Duodenal mucosa (tissue), 2 donors: ENCODE results near the gene NRBF2.
"Not testable (repeated sequence)": the region's sequence is repeated elsewhere in the genome, so short reads cannot be mapped to it uniquely, and the experiment has no call there.

Experiments
- H3K27ac ChIP-seq: one replicate; pipeline ENCODE4 v1.7.0; 2013; ENCODE audit warnings: low read depth, low read length
- H3K27me3 ChIP-seq, 2 donors: one replicate each; pipeline ENCODE4 v1.7.0; 2013; ENCODE audit warnings: low read length in 2 of 2, control low read depth in 1 of 2; ENCODE audit not compliant: insufficient read depth in 2 of 2, control insufficient read depth in 1 of 2
- H3K36me3 ChIP-seq, 2 donors: one replicate each; pipeline ENCODE4 v1.7.0; 2013; ENCODE audit warnings: low read length in 2 of 2, control low read depth in 1 of 2; ENCODE audit not compliant: insufficient read depth in 2 of 2, control insufficient read depth in 1 of 2
- H3K4me1 ChIP-seq, 2 donors: one replicate each; pipeline ENCODE4 v1.7.0; 2013; ENCODE audit warnings: low read length in 2 of 2, control low read depth in 1 of 2; ENCODE audit not compliant: insufficient read depth in 2 of 2, control insufficient read depth in 1 of 2
- H3K4me3 ChIP-seq, 2 donors: one replicate each; pipeline ENCODE4 v1.7.0; 2013; ENCODE audit warnings: low read length in 2 of 2, low read depth in 1 of 2
- H3K9ac ChIP-seq, 2 donors: one replicate each; pipeline ENCODE4 v1.7.0; 2013; ENCODE audit warnings: low read length in 2 of 2, low read depth in 1 of 2
- H3K9me3 ChIP-seq, 2 donors: one replicate each; pipeline ENCODE4 v1.7.0; 2013; ENCODE audit warnings: low read length in 2 of 2, control low read depth in 1 of 2; ENCODE audit not compliant: control insufficient read depth in 1 of 2

The NRBF2 gene

DNA sequence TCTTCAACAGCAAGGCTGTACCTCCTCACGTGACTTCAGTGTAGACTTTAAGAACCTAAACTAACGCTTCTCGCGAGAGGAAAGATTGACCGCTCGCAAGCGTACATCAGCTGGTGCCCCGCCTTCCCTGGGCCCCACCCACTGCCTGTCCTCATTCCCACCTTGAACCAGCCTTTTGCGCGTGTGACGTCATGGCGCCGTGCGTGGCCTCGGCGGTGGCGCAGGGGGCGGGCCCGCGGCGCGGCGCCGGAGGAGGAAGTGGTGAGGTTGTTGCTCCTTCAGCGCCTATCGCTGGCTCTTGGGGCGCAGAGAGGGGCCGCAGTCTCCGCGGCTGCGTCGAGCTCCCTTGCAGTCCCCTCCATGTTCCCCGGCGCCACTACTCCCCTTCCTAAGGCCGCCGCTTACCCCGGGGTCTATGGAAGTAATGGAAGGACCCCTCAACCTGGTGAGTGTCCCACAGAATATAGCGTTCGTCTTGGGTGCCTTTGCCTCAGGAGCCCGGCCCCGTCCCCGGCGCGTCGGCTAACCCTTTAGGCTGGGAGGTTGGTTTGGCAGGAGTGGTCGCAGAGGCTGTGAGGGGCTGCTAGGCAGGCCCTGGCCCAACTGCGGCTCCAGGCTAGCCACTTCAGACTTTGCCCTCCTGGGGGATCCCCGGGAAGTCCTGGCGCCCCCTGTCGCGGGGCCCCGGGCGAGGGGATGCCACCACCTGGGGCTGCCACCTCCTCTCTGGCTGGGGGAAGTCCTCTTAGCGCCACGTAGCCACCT lies at the start of gene NRBF2:
Gene NRBF2, plus strand, starts transcription at position 273 of the 765 bp plus-strand sequence. Its CDS starts 143 bp downstream, at position 416.
- peaks cover 14 to 38% of the 10 kb centered on the region in 2 donors for H3K4me1 ChIP-seq
- H3K9me3 ChIP-seq = no peaks in the 10 kb centered on the region
- H3K27me3 ChIP-seq = no peaks in the 10 kb centered on the region
- H3K36me3 ChIP-seq = no peaks in the 10 kb centered on the region
- H3K9ac ChIP-seq = peak within 1 kb of the TSS; percentile 88 to 99
- H3K4me3 ChIP-seq = peak within 1 kb of the TSS; percentile 81 to 94
- H3K27ac ChIP-seq = peak within 1 kb of the TSS; percentile 93

DNA sequence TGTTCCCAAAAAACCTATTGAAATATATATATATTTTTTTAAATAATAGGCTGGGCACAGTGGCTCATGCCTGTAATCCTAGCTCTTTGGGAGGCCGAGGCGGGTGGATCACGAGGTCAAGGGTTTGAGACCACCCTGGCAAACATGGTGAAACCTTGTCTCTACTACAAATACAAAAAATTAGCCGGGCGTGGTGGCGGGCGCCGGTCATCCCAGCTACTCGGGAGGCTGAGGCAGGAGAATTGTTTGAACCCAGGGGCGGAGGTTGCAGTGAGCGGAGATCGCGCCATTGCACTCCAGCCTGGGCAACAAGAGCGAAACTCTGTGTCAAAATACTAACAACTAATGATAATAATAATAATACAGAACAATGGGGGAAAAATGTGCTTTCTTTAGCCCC lies 49.7 kb upstream of the NRBF2 start:
- not testable (repeated sequence) for H3K9ac ChIP-seq, H3K27me3 ChIP-seq, H3K4me3 ChIP-seq, H3K4me1 ChIP-seq, H3K36me3 ChIP-seq, H3K27ac ChIP-seq, H3K9me3 ChIP-seq

DNA sequence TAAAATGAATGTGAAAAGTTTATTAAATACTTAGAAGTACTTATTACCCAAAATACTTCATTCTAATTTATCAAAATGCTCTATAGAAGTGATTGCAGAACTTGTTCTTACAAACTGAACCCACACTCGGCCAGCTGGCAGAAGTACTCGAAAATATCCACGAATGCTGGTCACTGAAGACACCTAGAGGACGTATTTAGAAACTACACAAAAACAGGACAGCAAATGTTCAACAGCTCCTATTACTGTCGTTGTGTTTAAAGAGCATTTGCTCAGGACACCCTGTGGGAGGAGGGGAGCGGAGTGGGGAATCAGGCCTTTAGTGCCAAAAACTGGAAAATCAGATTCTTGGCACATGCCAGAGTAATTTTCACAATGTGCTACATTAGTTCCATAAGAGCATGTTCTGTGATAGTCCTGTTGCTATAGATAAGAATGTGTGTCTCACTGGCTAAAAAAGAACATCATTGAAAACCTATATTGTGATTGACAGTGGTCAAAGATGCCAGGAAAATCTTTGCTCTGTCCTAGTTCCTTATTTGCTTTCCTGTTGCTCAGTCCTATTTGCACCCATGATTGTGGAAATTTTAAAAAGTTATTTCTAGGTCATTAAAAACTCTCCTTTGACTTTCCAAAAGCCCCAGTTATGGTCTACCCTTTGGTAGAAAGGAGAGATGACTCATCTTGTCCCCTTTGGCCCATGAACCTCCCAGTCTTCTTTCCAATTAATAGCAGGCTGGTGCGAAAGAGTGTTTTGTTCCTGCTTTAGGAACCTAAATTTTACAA lies 49.0 kb upstream of the NRBF2 start:
- H3K9me3 ChIP-seq = no peaks in the 10 kb centered on the region
- H3K36me3 ChIP-seq = no peaks in the 10 kb centered on the region
- no peaks in the 10 kb centered on the region for H3K4me1 ChIP-seq
- H3K27ac ChIP-seq = no peak overlapping the region
- no peaks in the 10 kb centered on the region for H3K27me3 ChIP-seq
- no peak overlapping the region for H3K9ac ChIP-seq
- no peak overlapping the region for H3K4me3 ChIP-seq

DNA sequence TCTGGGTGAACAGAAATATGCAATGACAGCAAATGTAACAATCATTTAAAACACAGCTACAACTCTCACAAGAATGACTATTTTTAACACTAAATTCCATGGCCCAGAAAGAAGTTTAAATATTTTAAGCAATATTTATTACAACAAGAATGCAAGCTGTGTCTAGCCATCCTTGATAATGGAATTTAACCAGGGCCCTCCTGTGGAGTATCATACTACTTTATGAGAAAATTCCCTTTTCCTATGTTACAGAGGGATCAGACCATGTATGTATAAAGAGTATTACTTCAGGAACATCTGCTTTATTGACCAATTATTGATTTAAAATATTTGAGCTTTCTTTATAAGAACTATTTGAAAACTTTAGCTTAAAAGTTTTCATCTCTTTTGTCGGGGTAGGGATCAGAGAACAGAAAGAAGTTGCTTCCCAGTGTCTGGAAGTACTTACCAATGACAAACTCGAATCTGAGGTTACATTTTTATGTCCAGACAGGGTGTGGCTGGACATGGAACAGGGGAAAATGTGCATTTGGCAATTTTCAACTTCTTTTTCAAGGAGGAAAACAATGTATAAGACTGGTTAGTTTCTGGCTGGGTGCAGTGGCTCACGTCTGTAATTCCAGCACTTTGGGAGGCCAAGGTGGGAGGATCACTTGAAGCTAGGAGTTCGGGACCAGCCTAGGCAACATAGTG lies 48.3 kb upstream of the NRBF2 start:
- no peaks in the 10 kb centered on the region for H3K36me3 ChIP-seq
- H3K9ac ChIP-seq = no peak overlapping the region
- no peak overlapping the region for H3K4me3 ChIP-seq
- H3K27ac ChIP-seq = no peak overlapping the region
- H3K4me1 ChIP-seq = no peaks in the 10 kb centered on the region
- H3K9me3 ChIP-seq = no peaks in the 10 kb centered on the region
- H3K27me3 ChIP-seq = no peaks in the 10 kb centered on the region

DNA sequence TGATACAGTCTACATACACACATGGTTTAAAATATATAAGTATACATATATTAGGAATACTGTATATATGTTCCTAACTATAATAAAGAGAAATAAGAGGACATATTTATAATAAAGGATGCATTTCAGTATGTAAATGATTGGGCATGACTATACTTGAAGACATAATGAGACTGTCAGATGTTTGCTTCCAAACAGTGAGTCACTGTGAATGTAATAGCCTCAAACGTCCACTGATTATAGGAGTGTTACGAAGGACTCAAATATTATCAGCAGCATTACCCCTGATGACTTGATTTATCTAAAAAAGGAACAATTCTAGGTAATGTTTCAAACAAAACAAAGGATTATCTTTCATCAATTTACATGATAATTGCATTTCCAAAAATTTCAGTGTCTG lies 39.9 kb upstream of the NRBF2 start:
- H3K4me1 ChIP-seq = no peaks in the 10 kb centered on the region
- H3K36me3 ChIP-seq = no peaks in the 10 kb centered on the region
- no peaks in the 10 kb centered on the region for H3K27me3 ChIP-seq
- no peak overlapping the region for H3K9ac ChIP-seq
- no peak overlapping the region for H3K4me3 ChIP-seq
- H3K27ac ChIP-seq = no peak overlapping the region
- H3K9me3 ChIP-seq = no peaks in the 10 kb centered on the region

DNA sequence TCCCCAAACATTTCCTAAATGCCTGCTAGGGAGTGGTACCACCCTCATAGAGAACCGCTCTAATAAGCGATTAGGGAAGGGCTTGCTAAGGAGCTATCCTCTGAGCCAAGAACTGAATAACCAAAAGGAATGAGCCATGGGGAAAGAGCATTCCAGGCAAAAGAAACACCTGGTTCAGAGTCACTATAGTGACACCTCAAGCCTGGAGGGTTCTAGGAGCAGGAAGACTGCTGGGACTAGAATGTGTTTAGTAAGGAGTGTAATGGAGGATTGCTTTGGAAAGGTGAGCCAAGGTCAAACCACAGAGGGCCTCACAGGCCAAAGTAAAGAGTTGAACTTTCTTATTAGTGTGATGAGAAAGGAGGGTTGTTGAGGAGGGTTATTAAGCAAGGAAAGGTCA lies 38.7 kb upstream of the NRBF2 start:
- H3K4me1 ChIP-seq = no peaks in the 10 kb centered on the region
- no peaks in the 10 kb centered on the region for H3K9me3 ChIP-seq
- H3K27me3 ChIP-seq = no peaks in the 10 kb centered on the region
- H3K27ac ChIP-seq = no peak overlapping the region
- no peaks in the 10 kb centered on the region for H3K36me3 ChIP-seq
- H3K9ac ChIP-seq = no peak overlapping the region
- no peak overlapping the region for H3K4me3 ChIP-seq

DNA sequence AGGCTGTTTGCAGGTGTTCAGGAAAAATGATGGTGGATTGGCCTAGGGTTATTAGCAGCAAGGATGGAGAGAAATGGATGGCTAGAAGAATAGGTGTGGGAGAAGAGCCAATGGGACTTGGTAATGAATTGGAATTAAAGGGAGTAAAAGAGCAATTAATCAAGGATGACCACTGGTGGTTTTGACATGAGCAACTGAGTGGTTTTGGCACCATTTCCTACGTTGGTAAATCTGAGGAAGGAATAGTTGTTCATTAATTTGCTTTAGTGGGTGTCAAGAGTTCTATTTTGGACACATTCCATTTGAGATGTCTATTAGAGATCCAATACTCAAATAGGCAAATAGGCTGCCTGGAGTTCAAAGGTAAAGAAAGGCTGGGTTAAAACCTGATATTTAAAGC lies 38.2 kb upstream of the NRBF2 start:
- Histone ChIP-seq H3K27me3 (no peaks in the 10 kb centered on the region), H3K4me1 (no peaks in the 10 kb centered on the region), H3K9ac (no peak overlapping the region), H3K9me3 (no peaks in the 10 kb centered on the region), H3K4me3 (no peak overlapping the region), H3K27ac (no peak overlapping the region), H3K36me3 (no peaks in the 10 kb centered on the region)

DNA sequence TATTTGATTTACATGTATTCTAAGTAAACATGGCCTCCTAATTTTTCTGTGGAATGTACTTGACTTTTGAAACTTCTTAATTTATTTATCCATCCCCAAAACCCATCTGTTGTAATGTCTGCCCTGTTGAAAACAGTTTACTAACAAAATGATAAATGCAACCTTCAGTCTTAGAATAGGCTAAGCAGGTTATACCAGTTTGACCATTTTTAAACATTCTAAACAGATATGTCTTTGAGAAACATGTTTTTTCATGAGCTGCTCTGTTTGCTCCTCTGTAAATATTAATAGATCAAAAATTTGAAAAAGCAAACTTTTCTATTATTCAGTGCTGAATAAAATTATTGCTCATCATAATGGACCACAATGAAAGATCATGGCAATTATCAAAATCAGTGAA lies 33.4 kb upstream of the NRBF2 start:
- no peak overlapping the region for H3K9ac ChIP-seq
- no peaks in the 10 kb centered on the region for H3K27me3 ChIP-seq
- no peaks in the 10 kb centered on the region for H3K36me3 ChIP-seq
- H3K9me3 ChIP-seq = no peaks in the 10 kb centered on the region
- H3K27ac ChIP-seq = no peak overlapping the region
- no peaks in the 10 kb centered on the region for H3K4me1 ChIP-seq
- H3K4me3 ChIP-seq = no peak overlapping the region

DNA sequence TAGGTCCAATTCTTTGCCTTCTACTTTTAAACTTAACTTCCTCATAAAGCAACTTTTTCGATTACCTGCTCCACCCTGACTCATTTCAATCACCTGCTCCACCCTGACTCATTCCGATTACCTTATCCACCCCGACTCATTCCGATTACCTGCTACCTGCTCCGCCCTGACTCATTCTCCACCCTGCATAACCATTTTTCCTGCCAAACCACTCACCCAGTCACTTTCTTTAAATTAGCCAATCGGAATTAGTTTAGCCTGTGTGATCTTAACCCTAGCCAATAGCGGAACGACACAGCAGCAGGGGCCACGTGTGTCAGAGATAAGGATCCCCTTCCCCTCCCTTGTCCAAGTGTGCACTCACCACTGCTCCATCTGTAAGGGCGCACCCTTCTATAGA lies 32.0 kb upstream of the NRBF2 start:
- not testable (repeated sequence) for H3K27ac ChIP-seq, H3K9ac ChIP-seq, H3K4me1 ChIP-seq, H3K36me3 ChIP-seq, H3K4me3 ChIP-seq, H3K27me3 ChIP-seq, H3K9me3 ChIP-seq

DNA sequence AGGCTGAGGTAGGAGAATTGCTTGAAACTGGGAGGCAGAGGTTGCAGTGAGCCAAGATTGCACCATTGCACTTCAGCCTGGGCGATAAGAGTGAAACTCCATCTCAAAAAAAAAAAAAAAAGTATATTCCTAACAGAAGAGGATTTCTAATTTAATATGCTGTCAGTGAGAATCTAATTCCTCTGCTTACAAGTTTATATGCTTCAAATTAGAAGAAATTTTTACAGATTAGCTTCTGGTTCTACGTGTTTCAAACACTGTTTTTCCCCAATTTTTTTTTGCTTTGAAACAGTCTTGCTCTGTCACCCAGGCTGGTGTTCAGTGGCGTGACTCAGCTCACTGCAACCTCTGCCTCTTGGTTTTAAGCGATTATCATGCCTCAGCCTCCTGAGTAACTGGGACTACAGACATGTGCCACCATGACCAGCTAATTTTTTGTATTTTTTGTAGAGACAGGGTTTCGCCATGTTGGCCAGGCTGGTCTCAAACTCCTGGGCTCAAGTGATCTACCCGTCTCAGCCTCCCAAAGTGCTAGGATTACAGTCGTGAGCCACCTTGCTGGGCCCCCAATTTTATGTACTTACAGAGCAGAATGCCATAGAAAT lies 30.7 kb upstream of the NRBF2 start:
- not testable (repeated sequence) for H3K4me3 ChIP-seq, H3K9me3 ChIP-seq

More for the DNA sequence above, 30.7 kb upstream of the NRBF2 start:
- H3K27ac ChIP-seq, H3K4me1 ChIP-seq, H3K9ac ChIP-seq, H3K27me3 ChIP-seq, H3K36me3 ChIP-seq: not testable (repeated sequence)
